CD4-positive, alpha-beta T cell treated with Interleukin-4 for 4 hours (primary cell): ENCODE data around the gene SPRED2.

Experiments
- DNase-seq: peaks from one replicate; pipeline ENCODE4 v3.0.0-alpha.2; 2020

Gene SPRED2

GRCh38 chr2:65382776-65383357, 49.5 kb downstream of the SPRED2 start:
- DNase-seq, result peak; percentile 71

- no peak for DNase-seq
Measured at GRCh38 chr2:65382323-65382722, 50.1 kb downstream of the SPRED2 start.

DNA sequence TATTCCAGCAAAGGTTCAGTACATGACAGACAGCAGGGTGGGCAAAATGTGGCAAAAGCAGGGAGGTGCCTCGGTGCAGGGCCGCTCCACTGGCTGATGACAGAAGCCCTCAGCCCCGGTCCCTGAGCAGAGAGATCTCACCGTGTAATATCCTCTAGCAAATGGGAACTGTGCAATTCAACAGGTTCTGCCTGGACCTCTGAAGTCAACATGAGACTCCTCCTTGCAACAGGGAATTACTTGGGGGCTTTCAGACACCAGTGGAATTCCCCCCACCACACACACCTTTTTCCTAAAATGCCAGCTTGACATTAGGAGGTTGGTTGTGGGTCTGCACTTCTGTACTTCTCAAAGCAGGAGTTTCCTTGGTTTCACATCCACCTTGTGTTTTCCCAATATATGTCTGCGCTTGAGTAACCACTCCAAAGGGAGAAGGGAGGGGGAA, 50.8 kb downstream of the SPRED2 start:
- no peak for DNase-seq

- no peak for DNase-seq
Measured at GRCh38 chr2:65380255-65380654, 52.1 kb downstream of the SPRED2 start.

DNA sequence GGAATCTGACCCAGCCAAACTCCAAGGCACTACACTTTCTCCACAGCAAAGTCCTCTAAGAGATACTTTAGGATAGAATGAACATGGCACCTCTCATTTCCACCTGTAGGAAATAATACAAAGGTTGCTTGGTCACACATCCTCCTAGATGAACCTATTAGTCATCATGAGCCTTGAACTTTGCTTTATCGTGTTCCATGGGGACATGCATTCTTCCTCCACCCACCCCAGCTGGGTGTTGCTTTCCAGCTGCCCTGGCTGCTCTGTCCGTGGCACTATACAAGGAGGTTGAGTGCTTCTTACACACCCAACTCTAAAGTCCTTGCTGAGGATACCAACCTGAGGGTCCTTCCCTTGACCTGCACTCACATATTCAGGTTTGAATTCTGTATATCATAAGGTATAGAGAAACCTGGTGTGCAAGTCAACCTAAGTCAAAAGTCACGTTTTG, 52.7 kb downstream of the SPRED2 start:
- DNase-seq, result no peak

DNA sequence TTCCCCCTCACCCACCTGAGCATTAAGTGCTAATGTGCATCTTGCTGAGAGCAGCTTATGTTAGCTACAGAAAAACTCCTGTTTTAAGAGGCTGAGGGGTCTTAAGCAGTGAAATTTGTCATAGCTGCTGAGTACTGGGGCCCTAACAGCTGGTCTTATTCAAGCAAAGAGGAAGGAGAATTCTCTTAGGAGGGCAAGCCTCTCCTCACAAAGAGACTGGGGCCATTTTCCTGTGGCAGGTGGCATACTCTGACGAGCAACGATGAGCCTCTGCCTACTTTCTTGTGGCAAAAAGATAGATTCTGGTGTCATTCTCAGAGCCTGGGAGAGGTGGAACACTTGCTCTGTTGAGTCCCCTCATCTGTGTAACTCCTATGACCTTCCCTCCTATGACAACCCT, 53.2 kb downstream of the SPRED2 start:
- no peak for DNase-seq

- DNase-seq, result no peak
Measured at GRCh38 chr2:65378290-65378689, 54.1 kb downstream of the SPRED2 start.

DNA sequence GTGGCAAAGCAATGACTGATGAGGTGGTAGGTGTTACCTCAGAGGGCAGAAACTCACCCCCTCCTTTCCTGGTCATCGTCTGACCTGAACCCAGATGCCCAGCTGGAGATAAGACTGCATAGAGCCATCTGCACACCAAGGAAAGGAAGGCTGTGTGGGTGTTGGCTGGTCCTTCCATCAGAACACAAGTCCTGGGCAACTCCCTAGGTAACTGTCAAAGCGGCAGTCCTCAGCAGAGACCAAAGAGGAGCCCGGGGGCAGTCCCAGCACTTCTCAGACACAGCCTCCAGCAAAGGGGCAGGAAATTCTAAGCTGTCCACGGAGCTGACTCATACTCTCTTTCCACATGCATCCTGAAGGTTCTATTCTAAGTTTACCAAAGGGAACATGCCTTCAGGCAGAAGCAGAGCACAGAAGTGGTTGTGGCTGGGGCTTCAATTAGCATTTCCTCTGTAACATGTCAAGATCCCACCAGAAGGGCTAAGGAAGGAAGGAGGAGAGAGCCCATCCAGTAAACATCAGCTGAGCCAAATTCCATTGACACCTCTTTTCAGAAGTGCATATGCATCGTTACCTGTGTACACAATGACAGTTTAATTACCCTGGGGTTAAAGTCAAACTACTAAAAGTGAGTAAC, 54.7 kb downstream of the SPRED2 start:
- no peak for DNase-seq

DNA sequence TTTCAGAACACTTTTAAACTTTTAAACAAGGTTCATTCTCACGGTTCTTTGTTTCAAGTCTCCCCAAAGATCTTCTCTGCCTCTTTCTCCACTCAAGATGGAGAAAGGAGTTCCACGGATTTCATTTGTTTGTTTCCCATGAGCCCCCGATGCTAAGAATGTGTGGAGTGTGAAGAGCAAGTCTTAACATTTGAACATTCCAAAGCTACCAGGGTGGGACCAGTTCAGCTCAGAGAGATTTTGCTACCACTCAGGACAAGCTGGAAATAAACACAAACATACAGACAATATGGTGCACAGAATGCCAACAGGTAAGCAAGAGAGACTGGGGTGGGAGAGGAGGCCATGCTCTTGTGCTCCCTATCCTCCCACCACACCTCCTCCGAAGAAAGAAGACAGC, 56.7 kb downstream of the SPRED2 start:
- no peak for DNase-seq

GRCh38 chr2:65374999-65375398, 57.4 kb downstream of the SPRED2 start:
- DNase-seq, result no peak

GRCh38 chr2:65374575-65374974, 57.8 kb downstream of the SPRED2 start:
- DNase-seq, result no peak

GRCh38 chr2:65373365-65373918, 59.0 kb downstream of the SPRED2 start:
- no peak for DNase-seq

DNA sequence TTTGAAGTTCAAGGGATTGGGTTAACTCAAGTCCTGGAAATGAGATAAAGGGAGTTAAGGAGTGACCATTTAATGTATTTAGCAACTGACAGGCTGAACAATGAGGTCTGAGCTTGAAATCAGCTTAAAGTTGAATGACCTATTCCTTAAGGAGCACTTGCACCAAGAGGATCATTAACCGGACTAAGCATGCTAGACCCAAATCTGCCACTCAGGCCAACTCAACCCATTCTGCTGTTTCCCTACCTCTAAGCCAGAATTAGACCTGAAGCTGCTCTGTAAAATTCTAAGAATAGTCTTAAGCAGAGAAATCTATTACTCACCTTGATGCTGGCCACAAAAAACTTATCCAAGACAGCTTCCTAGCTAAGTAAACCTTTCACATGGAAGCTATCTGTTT, 59.8 kb downstream of the SPRED2 start:
- DNase-seq, result no peak

GRCh38 chr2:65371074-65371434, 61.3 kb downstream of the SPRED2 start:
- no peak for DNase-seq

GRCh38 chr2:65370387-65371073, 61.9 kb downstream of the SPRED2 start:
- no peak for DNase-seq

- DNase-seq, result no peak
Measured at GRCh38 chr2:65369980-65370379, 62.4 kb downstream of the SPRED2 start.

- no peak for DNase-seq
Measured at GRCh38 chr2:65369574-65369973, 62.8 kb downstream of the SPRED2 start.

- no peak for DNase-seq
Measured at GRCh38 chr2:65368468-65368867, 63.9 kb downstream of the SPRED2 start.

- no peak for DNase-seq
Measured at GRCh38 chr2:65367524-65367923, 64.9 kb downstream of the SPRED2 start.

- DNase-seq, result peak; percentile 61
Measured at GRCh38 chr2:65366595-65367125, 65.7 kb downstream of the SPRED2 start.

GRCh38 chr2:65364986-65365733, 67.2 kb downstream of the SPRED2 start:
- DNase-seq, result no peak

DNA sequence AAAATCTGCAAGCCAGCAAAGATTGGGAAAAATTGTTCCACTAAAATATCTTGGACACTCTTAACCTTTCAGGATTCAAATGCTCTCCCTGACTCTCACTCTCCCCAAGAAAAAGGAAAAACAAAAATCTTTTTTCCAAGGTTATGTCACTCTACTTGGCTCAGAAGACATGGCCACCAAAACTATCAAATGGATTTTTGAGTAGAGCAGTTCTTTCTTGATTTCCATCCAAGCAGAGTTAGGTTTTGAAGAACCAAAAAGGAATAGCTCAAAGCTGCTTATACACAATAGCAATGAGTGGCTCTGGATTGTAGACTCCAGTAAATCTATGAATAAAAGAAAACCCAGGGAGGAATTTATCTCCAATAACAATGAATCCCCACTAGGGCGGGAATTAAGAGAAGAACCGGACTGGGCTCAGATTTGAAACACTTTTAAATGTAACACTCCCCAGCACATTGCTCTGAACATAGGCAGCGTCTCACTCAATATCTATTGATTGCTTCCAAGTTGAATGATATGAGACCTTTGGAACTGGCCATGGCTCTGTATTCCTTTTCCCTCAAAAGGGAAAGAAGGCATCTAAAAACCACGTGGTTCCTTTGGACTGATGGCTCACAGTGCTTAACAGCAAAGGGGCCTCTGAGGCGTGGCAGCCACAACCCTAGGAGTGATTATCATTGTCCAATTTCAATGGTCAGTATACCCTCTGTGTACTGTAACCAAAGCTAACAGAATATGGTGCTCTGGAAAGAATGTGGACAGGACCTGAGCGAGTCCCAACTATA, 68.3 kb downstream of the SPRED2 start:
- DNase-seq, result no peak
